Bronchial epithelial cell (primary cell): ENCODE measurements around the gene ZBTB39. TPM values are rescaled to one million over a fixed set of nuclear protein-coding genes. Genes with fewer than 3 reads are reported as not detected.

ENCODE experiments used
- DNase-seq: peaks from one replicate; pipeline ENCODE4 v3.0.0-alpha.2; 2010; ENCODE audit warnings: low read depth
- FAIRE-seq: peaks from 2 replicates; lab custom pipeline; 2011; peaks lifted over from hg19 to GRCh38; lab: Jason Lieb, UNC
- H3K27me3 ChIP-seq: 2 replicates; pipeline ENCODE4 v1.5.1; 2011; ENCODE audit warnings: low read length; ENCODE audit not compliant: control insufficient read depth, insufficient read depth
- H3K36me3 ChIP-seq: 2 replicates; pipeline ENCODE4 v1.5.1; 2011; ENCODE audit warnings: low read length; ENCODE audit not compliant: control insufficient read depth, insufficient read depth
- H3K4me3 ChIP-seq: 2 replicates; pipeline ENCODE4 v1.5.1; 2011; ENCODE audit warnings: mild to moderate bottlenecking, low read depth, low read length, control low read depth
- total RNA-seq: library from RNA; depleted of rRNA; stranded (reverse); fragments of >200 nt; gene quantifications from 2 replicates; pipeline ENCODE4 v1.2.1, GENCODE V29; 2014
- TF ChIP-seq, protein P1 (sequence below): IDR thresholded peaks from 2 replicates; pipeline ENCODE4 v1.5.1; 2011; ENCODE audit warnings: mild to moderate bottlenecking, moderate library complexity, low read length, control low read depth, inconsistent platforms; ENCODE audit not compliant: insufficient read depth, severe bottlenecking

Gene ZBTB39
- total RNA-seq, 1 donor from 2014 or later, result 5.5 TPM

DNA sequence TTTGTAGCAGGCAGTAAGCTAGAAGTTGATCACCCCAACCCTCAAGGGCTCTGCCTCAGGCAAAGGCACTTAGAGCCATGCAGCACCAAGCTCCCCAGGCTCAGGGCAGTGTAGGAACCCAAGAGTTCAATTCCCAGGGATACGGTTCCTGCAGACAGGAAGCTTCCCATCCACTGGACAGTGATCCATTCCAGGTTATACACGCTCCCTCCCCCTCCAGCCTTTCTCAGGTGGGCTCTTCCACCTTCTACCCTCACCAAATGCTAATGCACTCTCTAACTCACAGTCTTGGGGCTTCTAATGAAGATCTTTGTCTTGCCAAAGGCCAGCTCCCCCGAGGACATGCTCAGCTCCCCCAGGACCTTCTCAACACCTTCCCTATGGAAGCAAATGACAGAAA is 30.9 kb upstream of the ZBTB39 start:
- H3K27me3 ChIP-seq, result peaks cover 5% of the 10 kb centered on the region
- no peak overlapping the region for H3K4me3 ChIP-seq
- TF ChIP-seq, protein P1, sequence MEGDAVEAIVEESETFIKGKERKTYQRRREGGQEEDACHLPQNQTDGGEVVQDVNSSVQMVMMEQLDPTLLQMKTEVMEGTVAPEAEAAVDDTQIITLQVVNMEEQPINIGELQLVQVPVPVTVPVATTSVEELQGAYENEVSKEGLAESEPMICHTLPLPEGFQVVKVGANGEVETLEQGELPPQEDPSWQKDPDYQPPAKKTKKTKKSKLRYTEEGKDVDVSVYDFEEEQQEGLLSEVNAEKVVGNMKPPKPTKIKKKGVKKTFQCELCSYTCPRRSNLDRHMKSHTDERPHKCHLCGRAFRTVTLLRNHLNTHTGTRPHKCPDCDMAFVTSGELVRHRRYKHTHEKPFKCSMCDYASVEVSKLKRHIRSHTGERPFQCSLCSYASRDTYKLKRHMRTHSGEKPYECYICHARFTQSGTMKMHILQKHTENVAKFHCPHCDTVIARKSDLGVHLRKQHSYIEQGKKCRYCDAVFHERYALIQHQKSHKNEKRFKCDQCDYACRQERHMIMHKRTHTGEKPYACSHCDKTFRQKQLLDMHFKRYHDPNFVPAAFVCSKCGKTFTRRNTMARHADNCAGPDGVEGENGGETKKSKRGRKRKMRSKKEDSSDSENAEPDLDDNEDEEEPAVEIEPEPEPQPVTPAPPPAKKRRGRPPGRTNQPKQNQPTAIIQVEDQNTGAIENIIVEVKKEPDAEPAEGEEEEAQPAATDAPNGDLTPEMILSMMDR, result no peak
- H3K36me3 ChIP-seq, result no peaks in the 10 kb centered on the region
- FAIRE-seq (no peak), DNase-seq (no peak)

DNA sequence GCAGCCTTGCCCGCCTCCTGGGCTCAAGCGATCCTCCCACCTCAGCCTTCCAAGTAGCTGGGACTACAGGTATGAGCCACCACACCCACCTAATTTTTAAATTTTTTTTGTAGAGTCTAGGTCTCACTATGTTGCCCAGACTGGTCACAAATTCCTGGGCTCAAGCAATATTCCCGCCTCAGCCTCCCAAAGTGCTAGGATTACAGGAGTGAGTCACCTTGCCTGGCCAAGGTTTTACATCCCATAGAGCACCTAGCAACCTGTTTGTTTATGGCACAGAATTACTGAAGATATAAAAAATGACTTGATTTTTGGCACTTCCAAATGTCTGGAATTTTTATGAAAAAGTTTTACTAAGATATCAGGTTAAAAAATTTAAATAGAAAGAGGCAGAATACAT is 27.1 kb upstream of the ZBTB39 start:
- TF ChIP-seq, protein P1, result no peak
- no peaks in the 10 kb centered on the region for H3K36me3 ChIP-seq
- no peaks in the 10 kb centered on the region for H3K27me3 ChIP-seq
- FAIRE-seq (no peak), DNase-seq (peak; percentile 89)
- H3K4me3 ChIP-seq, result no peak overlapping the region

DNA sequence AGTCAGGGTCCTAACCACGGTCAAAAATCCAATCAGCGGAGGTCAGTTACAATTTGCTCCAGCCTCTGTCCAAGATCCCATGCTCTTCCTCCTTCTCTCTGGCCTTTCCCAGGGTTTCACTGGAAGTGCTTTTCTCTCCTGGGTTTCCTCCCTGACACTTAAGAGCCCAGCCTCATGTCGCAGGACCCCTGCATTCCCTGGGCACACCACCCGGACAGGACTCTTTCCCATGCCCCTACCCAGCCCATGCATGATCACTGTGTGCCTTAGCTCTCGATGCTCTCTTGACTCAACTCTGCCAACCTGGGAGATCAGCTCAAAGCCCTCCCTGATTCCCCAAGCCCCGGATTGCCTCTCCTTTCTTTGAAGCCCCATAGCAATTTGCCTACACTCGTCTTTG is 25.4 kb upstream of the ZBTB39 start:
- TF ChIP-seq, protein P1, result no peak
- no peak for DNase-seq
- Histone ChIP-seq H3K4me3 (no peak overlapping the region), H3K36me3 (no peaks in the 10 kb centered on the region), H3K27me3 (no peaks in the 10 kb centered on the region)
- no peak for FAIRE-seq

DNA sequence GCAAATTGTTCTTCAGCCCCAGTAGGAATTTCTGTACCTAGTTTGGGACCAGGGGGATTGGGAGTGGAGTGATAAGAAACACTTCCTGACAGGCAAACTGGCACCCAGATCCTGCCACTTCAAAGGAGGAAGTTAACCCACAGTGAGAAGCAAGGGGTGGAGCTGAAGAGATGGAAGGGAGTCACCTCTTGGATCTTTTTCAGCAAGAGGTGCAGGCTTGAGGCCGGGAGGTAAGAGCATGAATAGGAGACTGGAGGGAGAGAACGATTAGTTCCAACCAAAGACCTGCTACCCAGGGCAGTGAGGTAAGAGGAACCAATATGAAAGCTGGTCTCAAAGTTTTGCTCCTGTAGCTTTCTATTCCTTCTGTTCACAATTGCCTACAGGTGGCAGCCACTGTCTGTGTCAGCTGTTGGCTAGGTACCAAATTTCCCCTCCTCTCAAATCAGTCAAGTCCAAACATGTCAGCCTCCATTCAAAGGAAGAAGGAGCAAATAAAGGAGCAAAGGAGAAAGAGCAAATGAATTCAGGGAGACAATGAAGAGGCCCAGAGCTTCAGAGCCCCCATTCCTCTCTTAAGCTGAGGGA is 24.9 kb upstream of the ZBTB39 start:
- Histone ChIP-seq H3K4me3 (no peak overlapping the region), H3K27me3 (no peaks in the 10 kb centered on the region), H3K36me3 (no peaks in the 10 kb centered on the region)
- peak; percentile 58 for FAIRE-seq
- DNase-seq, result peak; percentile 92
- TF ChIP-seq, protein P1, result peak; percentile 18

DNA sequence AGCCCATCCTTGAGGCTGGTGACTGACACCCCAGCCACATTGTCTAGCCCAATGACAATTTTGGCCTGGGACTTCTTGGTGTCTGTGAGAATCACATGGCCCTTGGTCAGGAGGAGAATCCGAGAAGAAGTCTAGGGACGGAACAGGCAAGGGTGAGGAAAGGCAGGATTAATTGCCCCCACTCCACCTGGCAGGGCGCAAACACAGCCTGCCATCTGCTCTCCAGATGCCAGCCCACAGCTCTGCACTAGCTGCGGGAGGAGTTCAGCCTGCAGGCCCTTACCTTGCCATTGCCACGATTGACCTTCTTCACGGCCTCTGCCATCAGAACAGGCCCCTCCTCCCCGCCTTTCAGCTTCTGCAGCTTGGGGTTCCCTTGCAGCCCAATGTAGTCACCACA is 23.1 kb upstream of the ZBTB39 start:
- TF ChIP-seq, protein P1, result no peak
- no peaks in the 10 kb centered on the region for H3K36me3 ChIP-seq
- FAIRE-seq (peak; percentile 7), DNase-seq (no peak)
- H3K27me3 ChIP-seq, result peaks cover 2% of the 10 kb centered on the region
- no peak overlapping the region for H3K4me3 ChIP-seq

DNA sequence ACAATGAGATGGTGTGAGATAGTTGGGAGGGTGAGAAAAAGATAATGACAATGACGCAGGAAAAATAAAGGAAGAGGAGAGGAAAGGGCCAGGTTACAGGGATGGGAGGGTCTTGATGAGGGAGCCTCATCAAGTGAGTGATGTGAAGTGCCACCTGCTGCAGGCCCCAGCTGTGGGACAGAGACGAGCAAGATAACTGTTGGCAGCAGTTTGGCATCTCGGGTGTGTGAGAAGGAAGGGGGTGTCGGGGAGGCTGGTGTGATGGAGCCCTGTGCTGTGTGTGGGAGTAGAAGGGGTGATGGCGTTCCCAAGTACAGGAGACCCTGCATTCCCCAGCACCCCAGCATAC is 21.4 kb upstream of the ZBTB39 start:
- Histone ChIP-seq H3K36me3 (no peaks in the 10 kb centered on the region), H3K4me3 (no peak overlapping the region), H3K27me3 (peaks cover 2% of the 10 kb centered on the region)
- no peak for DNase-seq
- no peak for FAIRE-seq
- TF ChIP-seq, protein P1, result no peak
